ENCODE results near the gene USPL1.
"Not testable (repeated sequence)": the region's sequence is repeated elsewhere in the genome, so short reads cannot be mapped to it uniquely, and the experiment has no call there.

The USPL1 gene

DNA sequence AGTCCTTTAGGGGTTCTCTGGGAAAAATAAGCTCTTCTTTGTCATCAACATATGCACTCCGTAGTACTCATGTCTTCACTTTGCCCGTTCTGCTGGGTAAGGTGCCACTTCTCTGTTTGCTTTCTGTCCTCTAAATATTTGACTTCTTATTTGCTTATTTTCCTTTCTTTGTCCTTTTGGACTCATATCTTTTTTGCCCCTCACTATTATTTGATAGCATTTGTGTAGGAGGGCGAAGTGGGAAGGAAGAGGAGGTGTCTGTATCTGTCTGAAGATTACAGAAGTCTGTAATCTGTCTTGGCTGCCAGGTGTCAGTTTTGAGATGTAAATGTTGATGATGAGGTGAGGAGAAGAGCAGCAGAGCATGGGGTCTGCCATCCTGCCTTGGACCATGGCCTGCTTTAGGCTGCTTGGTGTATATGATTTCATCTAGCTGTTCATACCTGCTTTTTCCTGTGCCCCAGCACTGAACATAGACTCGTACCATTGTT lies 30.8 kb downstream of the USPL1 start:
- TF ChIP-seq, protein P1, sequence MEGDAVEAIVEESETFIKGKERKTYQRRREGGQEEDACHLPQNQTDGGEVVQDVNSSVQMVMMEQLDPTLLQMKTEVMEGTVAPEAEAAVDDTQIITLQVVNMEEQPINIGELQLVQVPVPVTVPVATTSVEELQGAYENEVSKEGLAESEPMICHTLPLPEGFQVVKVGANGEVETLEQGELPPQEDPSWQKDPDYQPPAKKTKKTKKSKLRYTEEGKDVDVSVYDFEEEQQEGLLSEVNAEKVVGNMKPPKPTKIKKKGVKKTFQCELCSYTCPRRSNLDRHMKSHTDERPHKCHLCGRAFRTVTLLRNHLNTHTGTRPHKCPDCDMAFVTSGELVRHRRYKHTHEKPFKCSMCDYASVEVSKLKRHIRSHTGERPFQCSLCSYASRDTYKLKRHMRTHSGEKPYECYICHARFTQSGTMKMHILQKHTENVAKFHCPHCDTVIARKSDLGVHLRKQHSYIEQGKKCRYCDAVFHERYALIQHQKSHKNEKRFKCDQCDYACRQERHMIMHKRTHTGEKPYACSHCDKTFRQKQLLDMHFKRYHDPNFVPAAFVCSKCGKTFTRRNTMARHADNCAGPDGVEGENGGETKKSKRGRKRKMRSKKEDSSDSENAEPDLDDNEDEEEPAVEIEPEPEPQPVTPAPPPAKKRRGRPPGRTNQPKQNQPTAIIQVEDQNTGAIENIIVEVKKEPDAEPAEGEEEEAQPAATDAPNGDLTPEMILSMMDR (conservative IDR thresholded peaks at IDR 0.05; ENCODE audit: control insufficient read depth, insufficient read depth, low read depth, low read length) = no peak

DNA sequence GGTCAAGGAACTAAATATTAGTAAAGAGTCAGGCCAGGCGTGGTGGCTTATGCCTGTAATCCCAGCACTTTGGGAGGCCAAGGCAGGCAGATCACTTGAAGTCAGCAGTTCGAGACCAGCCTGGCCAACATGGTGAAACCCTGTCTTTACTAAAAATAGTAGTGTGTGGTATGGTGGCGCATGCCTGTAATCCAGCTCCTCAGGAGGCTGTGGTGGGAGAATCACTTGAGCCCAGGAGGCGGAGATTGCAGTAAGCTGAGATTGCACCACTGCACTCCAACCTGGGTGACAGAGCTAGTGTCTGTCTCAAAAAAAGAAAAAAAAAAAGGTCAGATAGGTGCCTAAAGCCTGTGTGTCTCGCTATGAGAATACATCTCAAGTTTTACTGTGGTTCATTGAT lies 33.9 kb downstream of the USPL1 start:
- not testable (repeated sequence) for H3K4me3 ChIP-seq (ENCODE audit: control insufficient read depth, low read depth, low read length); DNase-seq (ENCODE audit: low read depth)

More for the DNA sequence above, 30.8 kb downstream of the USPL1 start:
- H3K4me3 ChIP-seq (ENCODE audit: control insufficient read depth, low read depth, low read length) = no peak overlapping the region
- no peak for DNase-seq (ENCODE audit: low read depth)

DNA sequence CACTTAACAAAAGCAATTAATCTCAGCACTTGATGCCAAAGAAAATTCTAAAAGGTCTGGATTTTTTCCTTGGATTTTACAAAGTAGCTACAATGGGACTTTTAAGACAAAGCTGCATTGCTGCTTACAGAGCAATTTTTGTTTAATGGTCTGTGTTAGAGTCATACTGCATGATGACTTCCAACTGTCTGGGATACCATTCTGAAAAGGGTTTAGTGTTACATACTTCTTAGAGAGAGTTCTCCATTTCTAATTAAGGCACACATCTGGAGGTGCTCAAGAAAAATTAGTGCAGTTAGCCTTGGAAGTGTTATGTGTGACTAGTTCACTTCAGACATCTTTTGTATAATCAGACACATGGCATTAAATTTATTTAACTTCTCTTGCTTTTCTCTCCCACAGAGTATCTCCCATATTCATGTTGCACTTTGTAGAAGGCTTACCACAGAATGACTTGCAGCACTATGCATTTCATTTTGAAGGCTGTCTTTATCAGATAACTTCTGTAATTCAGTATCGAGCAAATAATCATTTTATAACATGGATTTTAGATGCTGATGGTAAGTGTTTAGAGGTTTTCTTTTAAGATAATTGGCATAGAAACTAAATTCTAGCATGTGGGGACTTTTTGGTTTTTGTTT lies 35.1 kb downstream of the USPL1 start:
- TF ChIP-seq, protein P1 (conservative IDR thresholded peaks at IDR 0.05; ENCODE audit: control insufficient read depth, insufficient read depth, low read depth, low read length) = no peak
- H3K4me3 ChIP-seq (ENCODE audit: control insufficient read depth, low read depth, low read length) = no peak overlapping the region
- no peak for DNase-seq (ENCODE audit: low read depth)

DNA sequence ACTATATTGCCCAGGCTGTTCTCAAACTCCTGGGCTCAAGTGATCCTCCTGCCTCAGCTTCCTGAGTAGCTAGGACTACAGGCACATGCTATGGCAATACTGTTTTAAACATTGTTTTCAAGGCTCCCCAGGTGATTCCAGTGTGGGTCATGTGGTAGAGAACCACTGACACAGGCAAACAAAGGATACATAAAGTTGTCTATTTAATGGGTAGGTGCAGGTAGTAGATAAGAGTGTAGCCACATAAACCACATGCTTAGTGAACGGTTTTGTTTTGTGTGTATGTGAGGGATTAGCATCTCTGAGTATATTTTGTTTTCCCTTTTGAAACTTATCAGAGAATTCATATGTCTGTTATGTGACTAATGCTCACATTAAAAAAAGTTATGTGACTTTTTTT lies 36.7 kb downstream of the USPL1 start:
- no peak for DNase-seq (ENCODE audit: low read depth)
- H3K4me3 ChIP-seq (ENCODE audit: control insufficient read depth, low read depth, low read length) = no peak overlapping the region
- TF ChIP-seq, protein P1 (conservative IDR thresholded peaks at IDR 0.05; ENCODE audit: control insufficient read depth, insufficient read depth, low read depth, low read length) = no peak

DNA sequence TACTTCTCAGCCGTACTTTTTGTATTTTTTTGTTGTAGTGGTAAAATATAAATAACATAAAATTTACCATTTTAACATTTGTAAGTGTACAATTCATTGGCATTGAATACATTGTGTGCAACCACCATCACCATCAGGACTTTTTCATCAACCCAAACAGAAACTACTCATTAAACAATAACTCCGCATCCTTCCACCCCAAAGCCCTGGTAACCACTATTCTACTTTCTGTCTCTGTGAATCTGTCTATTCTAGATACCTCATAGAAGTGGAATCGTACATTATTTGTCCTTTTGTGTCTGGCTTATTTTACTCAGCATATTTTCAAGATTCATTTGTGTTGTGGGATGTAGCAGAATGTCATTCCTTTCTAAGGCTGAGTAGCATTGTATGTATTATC lies 38.5 kb downstream of the USPL1 start:
- DNase-seq (ENCODE audit: low read depth) = no peak
- TF ChIP-seq, protein P1 (conservative IDR thresholded peaks at IDR 0.05; ENCODE audit: control insufficient read depth, insufficient read depth, low read depth, low read length) = no peak
- no peak overlapping the region for H3K4me3 ChIP-seq (ENCODE audit: control insufficient read depth, low read depth, low read length)

DNA sequence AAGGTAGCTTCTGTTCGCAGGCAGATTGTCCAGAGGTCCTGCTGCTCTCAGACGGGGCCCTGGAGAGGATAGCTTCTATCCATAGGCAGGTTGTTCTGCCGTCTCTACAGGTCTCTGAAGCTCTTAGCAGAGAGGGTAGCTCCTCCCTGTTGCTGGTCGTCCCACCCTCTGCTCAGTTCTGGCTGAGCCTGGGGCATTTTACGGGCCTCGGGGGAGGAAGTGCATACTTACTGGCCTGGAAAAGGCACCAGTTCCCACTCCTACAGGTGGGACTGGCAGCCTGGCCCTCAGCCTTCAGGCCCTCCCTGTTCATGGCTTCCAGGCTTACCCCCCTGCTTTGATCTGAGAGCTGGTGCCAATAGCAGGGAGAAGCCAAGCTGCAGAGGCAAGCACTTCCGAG lies 42.3 kb downstream of the USPL1 start:
- no peak overlapping the region for H3K4me3 ChIP-seq (ENCODE audit: control insufficient read depth, low read depth, low read length)
- TF ChIP-seq, protein P1 (conservative IDR thresholded peaks at IDR 0.05; ENCODE audit: control insufficient read depth, insufficient read depth, low read depth, low read length) = no peak
- no peak for DNase-seq (ENCODE audit: low read depth)

DNA sequence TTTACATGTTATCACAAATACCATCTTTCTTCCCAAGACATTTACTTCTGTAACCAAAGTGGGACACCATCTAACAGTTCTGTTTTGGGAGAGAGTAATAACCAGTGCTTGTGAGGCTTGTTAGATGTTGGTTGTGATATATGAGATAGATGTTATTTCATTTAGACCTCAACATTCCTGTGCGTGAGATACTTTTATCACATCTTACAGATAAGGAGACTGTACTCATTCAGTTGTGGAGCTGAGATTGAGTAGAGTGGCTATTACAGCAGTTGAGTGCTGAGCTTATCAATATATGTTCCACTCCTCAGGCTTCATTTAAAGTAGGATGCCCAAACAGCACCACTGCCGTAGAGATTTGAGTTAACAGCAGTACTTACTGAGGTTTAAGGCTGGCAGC lies 43.1 kb downstream of the USPL1 start:
- TF ChIP-seq, protein P1 (conservative IDR thresholded peaks at IDR 0.05; ENCODE audit: control insufficient read depth, insufficient read depth, low read depth, low read length) = no peak
- DNase-seq (ENCODE audit: low read depth) = no peak
- H3K4me3 ChIP-seq (ENCODE audit: control insufficient read depth, low read depth, low read length) = no peak overlapping the region

Measured in fibroblast of mammary gland (primary cell).